HepG2 (cell line): ENCODE data around the gene SOAT2. TPM values are rescaled to one million over a fixed set of nuclear protein-coding genes. Genes with fewer than 3 reads are reported as not detected.

Source experiments
- ATAC-seq: fragments of 200-7000 bp; cut with Tn5 transposase; 3 replicates; pipeline ENCODE4 v1.9.1; 2020; ENCODE audit warnings: mild to moderate bottlenecking, moderate library complexity
- BruUV-seq: library from RNA; stranded (reverse); fragments of 400-500 nt; replicated peaks from 2 replicates; lab custom pipeline; 2021; lab: Mats Ljungman, UMichigan
- CTCF ChIA-PET: fragments of 300-600 bp; formaldehyde crosslinking; extraction: SDS; loops from one replicate; lab custom pipeline; 2021; ENCODE audit warnings: low total read pairs, inconsistent platforms, low intra/inter-chr PET ratio; lab: Yijun Ruan, JAX
- POLR2A ChIA-PET: fragments of 350-600 bp; sonication (Branson Sonifier 250); formaldehyde crosslinking; loops from one replicate; lab custom pipeline; 2020; ENCODE audit warnings: antibody characterized with exemption, inconsistent platforms; lab: Yijun Ruan, JAX
- DNase-seq: peaks from one replicate; pipeline ENCODE4 v3.0.0-alpha.2; 2015; ENCODE audit warnings: low spot score
- FAIRE-seq: peaks from 3 replicates; lab custom pipeline; 2011; peaks lifted over from hg19 to GRCh38; lab: Jason Lieb, UNC
- H2AFZ ChIP-seq: one replicate; pipeline ENCODE4 v1.6.1; 2011; ENCODE audit warnings: low read length, inconsistent platforms
- H3K27ac ChIP-seq: fragments of 300-600 bp; 3 replicates; pipeline ENCODE4 v1.8.0; 2011; ENCODE audit warnings: mixed run types, mild to moderate bottlenecking, mixed read lengths, low read length, inconsistent platforms; ENCODE audit not compliant: insufficient read depth; ENCODE audit errors: extremely low read length
- H3K27me3 ChIP-seq, 2 experiments: fragments of 200-600 bp in 1 of 2; 2 replicates in 1 of 2; 3 replicates in 1 of 2; pipeline versions ENCODE4 v1.6.0 to v1.8.0; 2011; ENCODE audit warnings: low read length in 2 of 2, mild to moderate bottlenecking in 2 of 2, moderate library complexity in 2 of 2, inconsistent platforms in 1 of 2; ENCODE audit not compliant: insufficient read depth in 2 of 2, control insufficient read depth in 1 of 2
- H3K36me3 ChIP-seq, 2 experiments: fragments of 200-600 bp in 1 of 2; replicated peaks in 1 of 2; 2 replicates in 1 of 2; 3 replicates in 1 of 2; pipeline versions ENCODE4 v1.5.1 to v1.8.0; 2011; ENCODE audit warnings: low read length in 2 of 2, inconsistent platforms in 1 of 2; ENCODE audit not compliant: insufficient read depth in 2 of 2, control insufficient read depth in 1 of 2
- H3K4me1 ChIP-seq: 2 replicates; pipeline ENCODE4 v1.5.1; 2012; ENCODE audit warnings: low read length, inconsistent platforms; ENCODE audit not compliant: insufficient read depth
- H3K4me2 ChIP-seq: 2 replicates; pipeline ENCODE4 v1.6.0; 2011; ENCODE audit warnings: low read depth, low read length, inconsistent platforms
- H3K4me3 ChIP-seq, 3 experiments: fragments of 200-600 bp in 1 of 3; sonication (generic), shearing (Covaris generic) in 1 of 3; replicated peaks in 1 of 3; 2 replicates each; pipeline ENCODE4 v1.5.1; 2011 to 2016; ENCODE audit warnings: low read length in 3 of 3, inconsistent platforms in 2 of 3, low read depth in 2 of 3, mild to moderate bottlenecking in 2 of 3, control low read depth in 1 of 3, mixed read lengths in 1 of 3; ENCODE audit not compliant: insufficient read depth in 1 of 3
- H3K79me2 ChIP-seq: one replicate; pipeline ENCODE4 v1.6.1; 2011; ENCODE audit warnings: low read length, inconsistent platforms; ENCODE audit not compliant: insufficient read depth
- H3K9ac ChIP-seq: 2 replicates; pipeline ENCODE4 v1.6.0; 2011; ENCODE audit warnings: mild to moderate bottlenecking, low read depth, low read length, inconsistent platforms; ENCODE audit not compliant: insufficient read depth
- H3K9me3 ChIP-seq: 2 replicates; pipeline ENCODE4 v1.5.1; 2012; ENCODE audit warnings: mild to moderate bottlenecking, low read length
- H4K20me1 ChIP-seq: 2 replicates; pipeline ENCODE4 v1.6.0; 2011; ENCODE audit warnings: inconsistent platforms, mild to moderate bottlenecking, low read length, moderate library complexity; ENCODE audit not compliant: insufficient read depth
- ARNT2 ChIP-seq: sonication (generic); formaldehyde crosslinking; IDR thresholded peaks from 2 replicates; pipeline ENCODE4 v1.8.0; 2022; ENCODE audit warnings: mild to moderate bottlenecking, low read depth, missing genetic modification reagents, moderate library complexity
- CBFB ChIP-seq: sonication (generic); formaldehyde crosslinking; IDR thresholded peaks from 2 replicates; pipeline ENCODE4 v1.4.0; 2020; ENCODE audit warnings: missing genetic modification reagents
- HDAC2 ChIP-seq: sonication (generic); formaldehyde crosslinking; IDR thresholded peaks from 2 replicates; pipeline ENCODE4 v1.4.0; 2020; ENCODE audit warnings: missing genetic modification reagents
- HMGA1 ChIP-seq: sonication (generic); formaldehyde crosslinking; conservative IDR thresholded peaks from 2 replicates; pipeline ENCODE4 v1.4.0; 2020; ENCODE audit warnings: missing genetic modification reagents
- NFE2L1 ChIP-seq: sonication (generic); formaldehyde crosslinking; IDR thresholded peaks from 2 replicates; pipeline ENCODE4 v1.4.0; 2020; ENCODE audit warnings: missing genetic modification reagents, mild to moderate bottlenecking, borderline replicate concordance
- PHF21A ChIP-seq: sonication (generic); formaldehyde crosslinking; IDR thresholded peaks from 2 replicates; pipeline ENCODE4 v1.5.0; 2020; ENCODE audit warnings: mild to moderate bottlenecking, missing genetic modification reagents
- SMYD3 ChIP-seq: sonication (generic); formaldehyde crosslinking; IDR thresholded peaks from 2 replicates; pipeline ENCODE4 v1.8.1; 2023; ENCODE audit warnings: mild to moderate bottlenecking, missing genetic modification reagents
- SNAPC5 ChIP-seq: sonication (generic); formaldehyde crosslinking; IDR thresholded peaks from 2 replicates; pipeline ENCODE4 v1.8.1; 2023; ENCODE audit warnings: mild to moderate bottlenecking, missing genetic modification reagents, borderline replicate concordance
- XRCC5 ChIP-seq: fragments of 200-400 bp; formaldehyde crosslinking; optimal IDR thresholded peaks from 2 replicates; pipeline ENCODE3; 2017; ENCODE audit warnings: mild to moderate bottlenecking, low read length
- ZFY ChIP-seq: sonication (generic); formaldehyde crosslinking; IDR thresholded peaks from 2 replicates; pipeline ENCODE4 v1.4.0; 2020; ENCODE audit warnings: missing genetic modification reagents
- ZHX2 ChIP-seq, 2 experiments: sonication (generic) in 1 of 2; formaldehyde crosslinking in 1 of 2; IDR thresholded peaks; 2 replicates each; pipeline versions ENCODE4 v1.6.1 to v1.9.0; 2014 to 2022; ENCODE audit warnings: antibody characterized with exemption in 1 of 2, borderline replicate concordance in 1 of 2, inconsistent platforms in 1 of 2, low read depth in 1 of 2, missing genetic modification reagents in 1 of 2
- ZMYM3 ChIP-seq: sonication (generic); formaldehyde crosslinking; IDR thresholded peaks from 2 replicates; pipeline ENCODE4 v1.5.1; 2020; ENCODE audit warnings: mild to moderate bottlenecking, missing genetic modification reagents
- ZNF160 ChIP-seq: sonication (generic); formaldehyde crosslinking; IDR thresholded peaks from 2 replicates; pipeline ENCODE4 v1.8.0; 2022; ENCODE audit warnings: mild to moderate bottlenecking, inconsistent platforms, missing genetic modification reagents
- ZNF598 ChIP-seq: sonication (generic); formaldehyde crosslinking; IDR thresholded peaks from 2 replicates; pipeline ENCODE4 v1.5.1; 2020; ENCODE audit warnings: mild to moderate bottlenecking, missing genetic modification reagents, borderline replicate concordance
- ZNF619 ChIP-seq: sonication (generic); formaldehyde crosslinking; IDR thresholded peaks from 2 replicates; pipeline ENCODE4 v1.4.0; 2020; ENCODE audit warnings: mild to moderate bottlenecking, missing genetic modification reagents
- ZNF737 ChIP-seq: sonication (generic); formaldehyde crosslinking; IDR thresholded peaks from 2 replicates; pipeline ENCODE4 v1.5.0; 2020; ENCODE audit warnings: missing genetic modification reagents, mild to moderate bottlenecking, borderline replicate concordance
- ZNF883 ChIP-seq: sonication (generic); formaldehyde crosslinking; IDR thresholded peaks from 2 replicates; pipeline ENCODE4 v1.5.1; 2020; ENCODE audit warnings: mild to moderate bottlenecking, missing genetic modification reagents; ENCODE audit errors: not compliant biosample characterization
- WGBS: methylation state at CpG from one replicate; pipeline ENCODE4 v1.1.6; 2017; ENCODE audit warnings: low lambda C conversion rate; 5-methylcytosine and 5-hydroxymethylcytosine counted together
- in situ Hi-C: cut with HindIII; loops from 2 replicates; pipeline ENCODE4 v1.10.0; 2017; ENCODE audit warnings: low pct_unique_long_range_greater_than_20kb; ENCODE audit not compliant: extremely low pct_ligation_motif_present
- intact Hi-C: fragments of 100-400 bp; cut with micrococcal nuclease; formaldehyde crosslinking; loops from one replicate; pipeline ENCODE4 v1.10.0; 2022; ENCODE audit not compliant: unreplicated experiment
- polyA plus RNA-seq, 8 experiments: library from polyadenylated mRNA; depleted of rRNA in 3 of 8; stranded (reverse) in 7 of 8; unstranded in 1 of 8; fragments of >200 nt; fragmentation: Illumina TruSeq in 4 of 8; extraction: Trizol in 4 of 8; gene quantifications; 2 replicates each; pipeline versions ENCODE4 v1.2.1 to v1.2.3, GENCODE V29; 2011 to 2016; ENCODE audit warnings: low read depth in 4 of 8, missing spikeins in 1 of 8, mixed read lengths in 1 of 8; ENCODE audit not compliant: insufficient read depth in 1 of 8
- total RNA-seq, 5 experiments: library from RNA; depleted of rRNA; stranded (reverse); fragments of >200 nt; fragmentation: Illumina TruSeq; extraction: Trizol; gene quantifications; 2 replicates each; pipeline ENCODE4 v1.2.3, GENCODE V29; 2016; ENCODE audit warnings: low read depth in 1 of 5

The SOAT2 gene
- total and polyA plus RNA-seq, 2 of the 13 experiments (the other 11 are each of a cell fraction or from before 2014, with no cell fraction given) = 14.9 to 108 TPM

GRCh38 chr12:53077030-53077429, 26.3 kb upstream of the SOAT2 start:
- CTCF ChIA-PET = no interaction called here

More at GRCh38 chr12:53077030-53077429, 26.3 kb upstream of the SOAT2 start:
- intact Hi-C loops (no loop called here), in situ Hi-C loops (no loop called here)
- peaks cover 69% of the 10 kb centered on the region for H3K4me1 ChIP-seq
- no peak overlapping the region for H2AFZ ChIP-seq
- no peak for DNase-seq
- 98% methylated on average over 8 of the region's 8 CpGs for WGBS
- BruUV-seq = no TSS peak
- no peaks in the 10 kb centered on the region; a peak in 1 of 5 replicates for H3K27me3 ChIP-seq
- no peak overlapping the region for H3K9ac ChIP-seq
- no peak overlapping the region for H3K27ac ChIP-seq
- H3K79me2 ChIP-seq = no peaks in the 10 kb centered on the region
- POLR2A ChIA-PET = interaction anchor here (3.3 kb wide), 1 partner anchor 24 kb away, joined by 60 read pairs; no protein-coding TSS in a partner anchor
- no peak overlapping the region for H3K4me2 ChIP-seq
- TF ChIP-seq ZNF619 (CRISPR knock-in tag) (no peak), HMGA1 (CRISPR knock-in tag) (no peak), ZNF737 (CRISPR knock-in tag) (no peak), PHF21A (CRISPR knock-in tag) (no peak), ZFY (CRISPR knock-in tag) (no peak), ZMYM3 (CRISPR knock-in tag) (no peak), SNAPC5 (CRISPR knock-in tag) (no peak), ARNT2 (CRISPR knock-in tag) (no peak), SMYD3 (CRISPR knock-in tag) (no peak), ZNF883 (CRISPR knock-in tag) (no peak), CBFB (CRISPR knock-in tag) (no peak), HDAC2 (no peak), NFE2L1 (CRISPR knock-in tag) (no peak), ZHX2 (IDR thresholded peaks at IDR 0.05; ENCODE audit: low read depth) (no peak), ZHX2 (CRISPR knock-in tag; IDR thresholded peaks at IDR 0.05; ENCODE audit: borderline replicate concordance) (no peak), ZNF598 (no peak), ZNF160 (CRISPR knock-in tag) (no peak), XRCC5 (no peak)
- no peaks in the 10 kb centered on the region for H3K9me3 ChIP-seq
- H3K4me3 ChIP-seq = no peak overlapping the region
- FAIRE-seq = no peak
- peaks cover 1 to 12% of the 10 kb centered on the region in 2 experiments; a peak in 1 of 5 replicates for H3K36me3 ChIP-seq
- ATAC-seq = no peak
- no peaks in the 10 kb centered on the region for H4K20me1 ChIP-seq
